B cell (primary cell): ENCODE measurements around the gene RARA. TPM values are rescaled to one million over a fixed set of nuclear protein-coding genes. Genes with fewer than 3 reads are reported as not detected.

Experiments used
- ATAC-seq: fragments of 200-7000 bp; cut with Tn5 transposase; one replicate; pipeline ENCODE4 v1.10.0; 2021; ENCODE audit warnings: low read depth, mild to moderate bottlenecking, moderate number of reproducible peaks, moderate library complexity
- CTCF ChIA-PET: fragments of 350-600 bp; sonication (Branson Sonifier 250); formaldehyde crosslinking; loops from one replicate; lab custom pipeline; 2021; ENCODE audit warnings: antibody characterized with exemption, inconsistent platforms; lab: Charles Lee
- POLR2A ChIA-PET: fragments of 350-600 bp; sonication (Branson Sonifier 250); formaldehyde crosslinking; loops from one replicate; lab custom pipeline; 2021; ENCODE audit warnings: antibody characterized with exemption; lab: Charles Lee
- DNase-seq: peaks from one replicate; pipeline ENCODE4 v3.0.0; 2013
- H2AFZ ChIP-seq: 2 replicates; pipeline ENCODE4 v1.6.1; 2012; ENCODE audit warnings: mild to moderate bottlenecking, low read depth, low read length; ENCODE audit not compliant: insufficient read depth, poor library complexity, severe bottlenecking
- H3K27ac ChIP-seq, 2 donors: 1 replicate in 1 of 2; 2 replicates in 1 of 2; pipeline ENCODE4 v1.5.1; 2012 to 2013; ENCODE audit warnings: low read length in 2 of 2, mild to moderate bottlenecking in 2 of 2, moderate library complexity in 1 of 2
- H3K27me3 ChIP-seq, 4 experiments: fragments of 200-600 bp in 1 of 4; sonication (generic) in 1 of 4; replicated peaks in 1 of 4; 1 replicate in 2 of 4; 2 replicates in 2 of 4; pipeline versions ENCODE4 v1.6.1 to v1.7.0; 2013 to 2016; ENCODE audit warnings: low read length in 3 of 4, mild to moderate bottlenecking in 2 of 4, mixed read lengths in 1 of 4, moderate library complexity in 1 of 4; ENCODE audit not compliant: insufficient read depth in 4 of 4, control insufficient read depth in 3 of 4; ENCODE audit errors: control extremely low read depth in 1 of 4
- H3K36me3 ChIP-seq, 2 experiments: replicated peaks in 1 of 2; 1 replicate in 1 of 2; 2 replicates in 1 of 2; pipeline versions ENCODE4 v1.6.1 to v1.7.1; 2013; ENCODE audit warnings: low read length in 1 of 2; ENCODE audit not compliant: insufficient read depth in 2 of 2, control insufficient read depth in 1 of 2; ENCODE audit errors: control extremely low read depth in 1 of 2, extremely low read depth in 1 of 2
- H3K4me1 ChIP-seq, 2 donors: fragments of 200-600 bp in 1 of 2; sonication (generic) in 1 of 2; 1 replicate in 1 of 2; 2 replicates in 1 of 2; pipeline versions ENCODE4 v1.5.1 to v1.6.1; 2013 to 2017; ENCODE audit warnings: low read length in 2 of 2; ENCODE audit not compliant: control insufficient read depth in 2 of 2, insufficient read depth in 2 of 2
- H3K4me2 ChIP-seq: replicated peaks from 2 replicates; pipeline ENCODE3; 2012; ENCODE audit warnings: mild to moderate bottlenecking, low read depth, low read length; ENCODE audit not compliant: poor library complexity, severe bottlenecking
- H3K4me3 ChIP-seq, 5 experiments: fragments of 200-600 bp in 1 of 5; sonication (generic) in 1 of 5; 1 replicate in 3 of 5; 2 replicates in 2 of 5; pipeline versions ENCODE4 v1.5.1 to v1.7.0; 2011 to 2016; ENCODE audit warnings: low read length in 4 of 5, mild to moderate bottlenecking in 4 of 5, low read depth in 2 of 5, control low read depth in 1 of 5, moderate library complexity in 1 of 5; ENCODE audit not compliant: insufficient read depth in 1 of 5; ENCODE audit errors: control extremely low read depth in 1 of 5, extremely low read depth in 1 of 5
- H3K79me2 ChIP-seq: fragments of 200-600 bp; sonication (generic); one replicate; pipeline ENCODE4 v1.6.0; 2016; ENCODE audit warnings: low read length; ENCODE audit not compliant: control insufficient read depth, insufficient read depth
- H3K9ac ChIP-seq: fragments of 200-600 bp; sonication (generic); 2 replicates; pipeline ENCODE4 v1.6.1; 2017; ENCODE audit warnings: mild to moderate bottlenecking, low read length, moderate library complexity
- H3K9me3 ChIP-seq, 3 donors: one replicate each; pipeline versions ENCODE4 v1.6.1 to v1.7.1; 2013; ENCODE audit warnings: low read length in 2 of 3; ENCODE audit not compliant: control insufficient read depth in 2 of 3, insufficient read depth in 1 of 3; ENCODE audit errors: control extremely low read depth in 1 of 3
- H4K20me1 ChIP-seq: 2 replicates; pipeline ENCODE4 v1.6.0; 2012; ENCODE audit warnings: mild to moderate bottlenecking, low read length; ENCODE audit not compliant: insufficient read depth, control insufficient read depth, poor library complexity, severe bottlenecking
- H3K27ac Mint-ChIP-seq: one replicate; pipeline ENCODE4 v1.8.0; 2021; ENCODE audit warnings: mixed read lengths
- H3K27me3 Mint-ChIP-seq: one replicate; pipeline ENCODE4 v1.8.0; 2021; ENCODE audit warnings: mixed read lengths
- H3K4me1 Mint-ChIP-seq: one replicate; pipeline ENCODE4 v1.8.0; 2021; ENCODE audit warnings: mixed read lengths
- H3K4me3 Mint-ChIP-seq: one replicate; pipeline ENCODE4 v1.8.0; 2021; ENCODE audit warnings: mixed read lengths
- H3K9me3 Mint-ChIP-seq: one replicate; pipeline ENCODE4 v1.8.0; 2022; ENCODE audit warnings: mixed read lengths; ENCODE audit not compliant: insufficient read depth
- CTCF ChIP-seq: fragments of 200-600 bp; IDR thresholded peaks from one replicate; pipeline ENCODE4 v1.8.0; 2022; ENCODE audit warnings: antibody characterized with exemption, mild to moderate bottlenecking
- EZH2 ChIP-seq: IDR thresholded peaks from 2 replicates; pipeline ENCODE4 v1.6.1; 2012; ENCODE audit warnings: borderline replicate concordance, low read depth, mild to moderate bottlenecking, moderate library complexity, low read length; ENCODE audit not compliant: insufficient read depth, poor library complexity, severe bottlenecking
- WGBS: methylation state at CpG from one replicate; pipeline ENCODE4 v1.1.5; 2013; ENCODE audit warnings: missing lambda C conversion rate; ENCODE audit not compliant: insufficient coverage; 5-methylcytosine and 5-hydroxymethylcytosine counted together
- intact Hi-C: fragments of 100-400 bp; cut with micrococcal nuclease; formaldehyde crosslinking; loops from one replicate; pipeline ENCODE4 v1.10.0; 2022
- polyA plus RNA-seq: library from polyadenylated mRNA; depleted of rRNA; stranded (reverse); fragments of >200 nt; gene quantifications from 2 replicates; pipeline ENCODE4 v1.2.3, GENCODE V29; 2012
- total RNA-seq, 2 donors: library from RNA; stranded (reverse); fragments of 120-200 nt in 1 of 2; gene quantifications; 1 replicate in 1 of 2; 2 replicates in 1 of 2; pipeline versions ENCODE4 v1.2.3 to v1.2.4, GENCODE V29; 2013 to 2022

RARA gene
- total and polyA plus RNA-seq, 2 donors (not counting 1 experiment from before 2014, with no cell fraction given): 20.7 to 86.2 TPM

GRCh38 chr17:40317880-40318829, 9.2 kb downstream of the RARA start:
- ChIA-PET CTCF (interaction anchor here (0.6 to 30.5 kb wide), 21 partner anchors 8 to 297 kb away, joined by 3 to 871 read pairs (median 4); partner anchors contain the start of genes GJD3 and RARA), POLR2A (interaction anchor here (0.6 to 1.3 kb wide), 12 partner anchors 8 to 230 kb away, joined by 3 to 10 read pairs (median 4); partner anchors contain the start of gene RARA)
- H3K4me3 Mint-ChIP-seq: peak overlapping the region; percentile 97
- Histone ChIP-seq H3K36me3 (no peaks in the 10 kb centered on the region), H3K9ac (peak overlapping the region; percentile 92), H3K79me2 (peaks cover 65% of the 10 kb centered on the region), H3K27ac (peak overlapping the region; percentile 95 to 96), H3K4me1 (peaks cover 56 to 78% of the 10 kb centered on the region in 2 donors), H4K20me1 (peaks cover 8% of the 10 kb centered on the region), H3K9me3 (no peaks in the 10 kb centered on the region), H2AFZ (peak overlapping the region; percentile 63), H3K27me3 (no peaks in the 10 kb centered on the region), H3K4me2 (peak overlapping the region; percentile 98), H3K4me3 (peak overlapping the region; percentile 87 to 100 (median 93))
- H3K4me1 Mint-ChIP-seq: peaks cover 80% of the 10 kb centered on the region
- TF ChIP-seq CTCF: no peak
- TF ChIP-seq EZH2: no peak
- WGBS: under 1% methylated on average over 60 of the region's 70 CpGs
- H3K9me3 Mint-ChIP-seq: no peaks in the 10 kb centered on the region
- peak overlapping the region; percentile 100 for H3K27ac Mint-ChIP-seq
- ATAC-seq (peak; percentile 67), DNase-seq (peak; percentile 95)
- intact Hi-C loops: loop anchor here (1.0 kb wide), 5 partner anchors 8 to 30 kb away; partner anchors contain the start of gene RARA
- no peaks in the 10 kb centered on the region for H3K27me3 Mint-ChIP-seq
